MM.1S (cell line): ENCODE measurements around the gene RAP2C.

ENCODE experiments used
- CTCF ChIP-seq: fragments of 300-600 bp; sonication (generic); IDR thresholded peaks from 2 replicates; pipeline ENCODE4 v1.5.1; 2016; ENCODE audit warnings: antibody characterized with exemption, low read length, mixed read lengths
- EZH2 ChIP-seq: fragments of 300-600 bp; sonication (generic); optimal IDR thresholded peaks from 2 replicates; pipeline ENCODE3; 2017; ENCODE audit warnings: low read depth, mild to moderate bottlenecking, antibody characterized with exemption, low read length, mixed read lengths
- EZH2phosphoT487 ChIP-seq: fragments of 300-600 bp; sonication (generic); IDR thresholded peaks from 2 replicates; pipeline ENCODE4 v1.6.1; 2018; ENCODE audit warnings: antibody characterized with exemption, low read length

- TF ChIP-seq CTCF = no peak
- no peak for TF ChIP-seq EZH2phosphoT487
- no peak for TF ChIP-seq EZH2
Observed at GRCh38 chrX:132207996-132208395, 11.3 kb downstream of the RAP2C start.
